ENCODE measurements around the gene ZNF185.
"Not testable (repeated sequence)": the region's sequence is repeated elsewhere in the genome, so short reads cannot be mapped to it uniquely, and the experiment has no call there.

ZNF185 gene

GRCh38 chrX:152903589-152903988, 5.7 kb downstream of the ZNF185 start:
- CTCF ChIA-PET: interaction anchor here (0.6 to 1.1 kb wide), 2 partner anchors 10 to 121 kb away, joined by 3 to 5 read pairs; no protein-coding TSS in a partner anchor
- POLR2A ChIA-PET: no interaction called here
- TF ChIP-seq HDGF (IDR thresholded peaks at IDR 0.05; ENCODE audit: borderline replicate concordance) (no peak), ARNT (IDR thresholded peaks at IDR 0.05) (no peak), SUZ12 (IDR thresholded peaks at IDR 0.05) (no peak)
- DNase-seq (ENCODE audit: extremely low spot score): no peak

- ChIA-PET CTCF (interaction anchor here (0.6 to 1.5 kb wide), 7 partner anchors 9 to 120 kb away, joined by 3 to 9 read pairs (median 5); no protein-coding TSS in a partner anchor), POLR2A (no interaction called here)
- TF ChIP-seq CTBP1 (IDR thresholded peaks at IDR 0.05; ENCODE audit: borderline replicate concordance) (no peak), FOXM1 (IDR thresholded peaks at IDR 0.05; ENCODE audit: borderline replicate concordance) (no peak), SP1 (IDR thresholded peaks at IDR 0.05) (no peak), L3MBTL2 (conservative IDR thresholded peaks at IDR 0.05) (no peak), ZNF384 (IDR thresholded peaks at IDR 0.05) (no peak), LEF1 (IDR thresholded peaks at IDR 0.05; ENCODE audit: borderline replicate concordance) (no peak), SUZ12 (IDR thresholded peaks at IDR 0.05) (no peak), FOXA1 (IDR thresholded peaks at IDR 0.05) (no peak), FOXK2 (IDR thresholded peaks at IDR 0.05) (no peak), HDGF (IDR thresholded peaks at IDR 0.05; ENCODE audit: borderline replicate concordance) (no peak), ARNT (IDR thresholded peaks at IDR 0.05) (no peak)
- DNase-seq (ENCODE audit: extremely low spot score): peak; percentile 88
Measured at GRCh38 chrX:152904151-152905080, 6.5 kb downstream of the ZNF185 start.

- TF ChIP-seq CTBP1 (IDR thresholded peaks at IDR 0.05; ENCODE audit: borderline replicate concordance) (no peak), L3MBTL2 (conservative IDR thresholded peaks at IDR 0.05) (no peak), ZNF384 (IDR thresholded peaks at IDR 0.05) (no peak), ELF4 (IDR thresholded peaks at IDR 0.05) (no peak), FOXK2 (IDR thresholded peaks at IDR 0.05) (no peak), HDGF (IDR thresholded peaks at IDR 0.05; ENCODE audit: borderline replicate concordance) (no peak), ARNT (IDR thresholded peaks at IDR 0.05) (no peak), SP1 (IDR thresholded peaks at IDR 0.05) (no peak), SUZ12 (IDR thresholded peaks at IDR 0.05) (no peak), BHLHE40 (IDR thresholded peaks at IDR 0.05; ENCODE audit: borderline replicate concordance) (no peak), FOXM1 (IDR thresholded peaks at IDR 0.05; ENCODE audit: borderline replicate concordance) (no peak), TARDBP (IDR thresholded peaks at IDR 0.05) (no peak), NFRKB (IDR thresholded peaks at IDR 0.05) (no peak), LEF1 (IDR thresholded peaks at IDR 0.05; ENCODE audit: borderline replicate concordance) (no peak), PKNOX1 (IDR thresholded peaks at IDR 0.05) (no peak), FOXA1 (IDR thresholded peaks at IDR 0.05) (no peak)
- CTCF ChIA-PET: interaction anchor here (0.6 to 1.5 kb wide), 7 partner anchors 9 to 112 kb away, joined by 3 to 9 read pairs (median 3); no protein-coding TSS in a partner anchor
- POLR2A ChIA-PET: no interaction called here
- no peak for DNase-seq (ENCODE audit: extremely low spot score)
Measured at GRCh38 chrX:152905081-152905420, 7.2 kb downstream of the ZNF185 start.

GRCh38 chrX:152907084-152907651, 9.3 kb downstream of the ZNF185 start:
- ChIA-PET POLR2A (interaction anchor here (0.9 to 1.3 kb wide), 2 partner anchors 9 to 13 kb away, joined by 3 read pairs; no protein-coding TSS in a partner anchor), CTCF (no interaction called here)
- TF ChIP-seq FOXK2 (IDR thresholded peaks at IDR 0.05) (no peak), L3MBTL2 (conservative IDR thresholded peaks at IDR 0.05) (no peak), FOXA1 (IDR thresholded peaks at IDR 0.05) (no peak), PKNOX1 (IDR thresholded peaks at IDR 0.05) (no peak), CTBP1 (IDR thresholded peaks at IDR 0.05; ENCODE audit: borderline replicate concordance) (no peak), ARNT (IDR thresholded peaks at IDR 0.05) (no peak), ELF4 (IDR thresholded peaks at IDR 0.05) (no peak), BHLHE40 (IDR thresholded peaks at IDR 0.05; ENCODE audit: borderline replicate concordance) (no peak), NFRKB (IDR thresholded peaks at IDR 0.05) (no peak), LEF1 (IDR thresholded peaks at IDR 0.05; ENCODE audit: borderline replicate concordance) (no peak), SP1 (IDR thresholded peaks at IDR 0.05) (no peak), TARDBP (IDR thresholded peaks at IDR 0.05) (no peak), HDGF (IDR thresholded peaks at IDR 0.05; ENCODE audit: borderline replicate concordance) (no peak), ZNF384 (IDR thresholded peaks at IDR 0.05) (no peak), SUZ12 (IDR thresholded peaks at IDR 0.05) (no peak), FOXM1 (IDR thresholded peaks at IDR 0.05; ENCODE audit: borderline replicate concordance) (no peak)
- DNase-seq (ENCODE audit: extremely low spot score): no peak

GRCh38 chrX:152908486-152908885, 10.6 kb downstream of the ZNF185 start:
- ChIA-PET POLR2A (no interaction called here), CTCF (no interaction called here)
- TF ChIP-seq CTBP1 (IDR thresholded peaks at IDR 0.05; ENCODE audit: borderline replicate concordance) (no peak), TARDBP (IDR thresholded peaks at IDR 0.05) (no peak), SP1 (IDR thresholded peaks at IDR 0.05) (no peak), HDGF (IDR thresholded peaks at IDR 0.05; ENCODE audit: borderline replicate concordance) (no peak), L3MBTL2 (conservative IDR thresholded peaks at IDR 0.05) (no peak), FOXA1 (IDR thresholded peaks at IDR 0.05) (no peak), ARNT (IDR thresholded peaks at IDR 0.05) (no peak), ZNF384 (IDR thresholded peaks at IDR 0.05) (no peak), BHLHE40 (IDR thresholded peaks at IDR 0.05; ENCODE audit: borderline replicate concordance) (no peak), FOXM1 (IDR thresholded peaks at IDR 0.05; ENCODE audit: borderline replicate concordance) (no peak), ELF4 (IDR thresholded peaks at IDR 0.05) (no peak), FOXK2 (IDR thresholded peaks at IDR 0.05) (no peak), NFRKB (IDR thresholded peaks at IDR 0.05) (no peak), SUZ12 (IDR thresholded peaks at IDR 0.05) (no peak), LEF1 (IDR thresholded peaks at IDR 0.05; ENCODE audit: borderline replicate concordance) (no peak), PKNOX1 (IDR thresholded peaks at IDR 0.05) (no peak)
- DNase-seq (ENCODE audit: extremely low spot score): no peak

GRCh38 chrX:152910018-152910417, 12.2 kb downstream of the ZNF185 start:
- CTCF ChIA-PET; POLR2A ChIA-PET; DNase-seq (ENCODE audit: extremely low spot score): not testable (repeated sequence)

All from HEK293T (cell line).